ENCODE data around the gene GPR179. TPM values are rescaled to one million over a fixed set of nuclear protein-coding genes. Genes with fewer than 3 reads are reported as not detected.

Gene GPR179
- total RNA-seq, 1 experiment from 2014 or later: 0.03 TPM

DNA sequence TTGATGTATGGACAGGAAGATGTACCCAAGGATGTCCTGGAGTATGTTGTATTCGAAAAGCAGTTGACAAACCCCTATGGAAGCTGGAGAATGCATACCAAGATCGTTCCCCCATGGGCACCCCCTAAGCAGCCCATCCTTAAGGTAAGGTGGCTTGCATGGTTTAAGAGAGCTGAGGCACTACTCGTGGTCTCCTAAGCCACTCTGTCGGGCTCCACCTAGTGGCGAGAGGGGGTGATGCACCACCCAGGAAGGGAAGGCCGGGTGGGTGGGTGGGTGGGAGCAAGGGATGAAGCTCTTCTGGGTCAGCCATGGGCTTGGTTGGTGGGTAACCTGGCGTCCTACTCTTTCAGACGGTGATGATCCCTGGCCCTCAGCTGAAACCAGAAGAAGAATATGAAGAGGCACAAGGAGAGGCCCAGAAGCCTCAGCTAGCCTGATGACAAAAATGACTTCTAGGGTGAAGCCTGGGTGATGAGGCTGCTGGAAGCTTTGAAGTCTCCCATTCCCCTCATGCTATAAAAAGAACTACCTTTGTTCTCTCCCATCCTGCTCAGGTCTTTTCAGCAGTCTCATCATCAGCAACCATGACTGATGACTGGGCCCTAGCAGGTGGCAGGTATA lies 21.5 kb downstream of the GPR179 start:
- no peaks in the 10 kb centered on the region for H3K9me3 ChIP-seq (ENCODE audit: control insufficient read depth, insufficient read depth, low read depth, low read length)
- ChIA-PET POLR2A (no interaction called here), CTCF (interaction anchor here (0.5 to 0.8 kb wide), 4 partner anchors 57 to 450 kb away, joined by 3 to 5 read pairs (median 3); no protein-coding TSS in a partner anchor)
- no peaks in the 10 kb centered on the region for H3K27me3 ChIP-seq (ENCODE audit: control insufficient read depth, insufficient read depth, low read length)
- peak; percentile 36 for DNase-seq (ENCODE audit: low read depth, low spot score)
- in situ Hi-C loops (cut with HindIII; ENCODE audit: low pct_unique_long_range_greater_than_20kb, low sequenced_read_pairs): no loop called here
- TF ChIP-seq, protein P1, sequence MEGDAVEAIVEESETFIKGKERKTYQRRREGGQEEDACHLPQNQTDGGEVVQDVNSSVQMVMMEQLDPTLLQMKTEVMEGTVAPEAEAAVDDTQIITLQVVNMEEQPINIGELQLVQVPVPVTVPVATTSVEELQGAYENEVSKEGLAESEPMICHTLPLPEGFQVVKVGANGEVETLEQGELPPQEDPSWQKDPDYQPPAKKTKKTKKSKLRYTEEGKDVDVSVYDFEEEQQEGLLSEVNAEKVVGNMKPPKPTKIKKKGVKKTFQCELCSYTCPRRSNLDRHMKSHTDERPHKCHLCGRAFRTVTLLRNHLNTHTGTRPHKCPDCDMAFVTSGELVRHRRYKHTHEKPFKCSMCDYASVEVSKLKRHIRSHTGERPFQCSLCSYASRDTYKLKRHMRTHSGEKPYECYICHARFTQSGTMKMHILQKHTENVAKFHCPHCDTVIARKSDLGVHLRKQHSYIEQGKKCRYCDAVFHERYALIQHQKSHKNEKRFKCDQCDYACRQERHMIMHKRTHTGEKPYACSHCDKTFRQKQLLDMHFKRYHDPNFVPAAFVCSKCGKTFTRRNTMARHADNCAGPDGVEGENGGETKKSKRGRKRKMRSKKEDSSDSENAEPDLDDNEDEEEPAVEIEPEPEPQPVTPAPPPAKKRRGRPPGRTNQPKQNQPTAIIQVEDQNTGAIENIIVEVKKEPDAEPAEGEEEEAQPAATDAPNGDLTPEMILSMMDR (IDR thresholded peaks at IDR 0.05): peak; percentile 78
- TF ChIP-seq TCF7L2 (IDR thresholded peaks at IDR 0.05; ENCODE audit: low read depth, low read length): no peak
- BruUV-seq (replicated peaks): no TSS peak
- 0 out of 2 replicates have a peak, but pooled peaks cover 2% of the 10 kb centered on the region for H3K36me3 ChIP-seq (ENCODE audit: control insufficient read depth, insufficient read depth, low read length)
- no peak overlapping the region for H3K27ac ChIP-seq (ENCODE audit: low read length)
- peak; percentile 87; the same call in 1 of the 2 replicates for ATAC-seq
- no peaks in the 10 kb centered on the region for H3K4me1 ChIP-seq (ENCODE audit: control insufficient read depth, insufficient read depth, low read length)
- intact Hi-C loops (cut with micrococcal nuclease; ENCODE audit: unreplicated experiment): no loop called here
- no peak overlapping the region for H3K4me3 ChIP-seq (ENCODE audit: low read depth in 2 of 2, low read length in 2 of 2)

DNA sequence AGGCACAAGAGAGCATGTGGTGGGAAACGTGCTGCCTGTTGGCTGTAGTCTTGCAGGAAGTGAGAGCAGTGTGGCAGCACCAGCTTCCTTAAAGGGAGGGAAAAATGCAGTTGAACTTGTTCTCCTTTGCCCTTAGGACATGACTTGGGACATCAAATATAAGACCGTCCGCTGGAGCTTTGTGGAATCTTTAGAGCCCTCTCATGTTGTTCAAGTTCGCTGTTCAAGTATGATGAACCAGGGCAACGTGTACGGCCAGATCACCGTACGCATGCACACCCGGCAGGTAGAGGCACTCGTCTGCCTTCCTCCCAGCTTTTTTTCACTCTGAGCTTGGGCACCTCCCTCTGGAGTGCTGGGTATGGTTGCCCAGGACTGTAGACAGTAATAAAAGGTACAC lies 23.3 kb downstream of the GPR179 start:
- DNase-seq (ENCODE audit: low read depth, low spot score): no peak
- intact Hi-C loops (cut with micrococcal nuclease; ENCODE audit: unreplicated experiment) (no loop called here), in situ Hi-C loops (cut with HindIII; ENCODE audit: low pct_unique_long_range_greater_than_20kb, low sequenced_read_pairs) (no loop called here)
- TF ChIP-seq, protein P2, sequence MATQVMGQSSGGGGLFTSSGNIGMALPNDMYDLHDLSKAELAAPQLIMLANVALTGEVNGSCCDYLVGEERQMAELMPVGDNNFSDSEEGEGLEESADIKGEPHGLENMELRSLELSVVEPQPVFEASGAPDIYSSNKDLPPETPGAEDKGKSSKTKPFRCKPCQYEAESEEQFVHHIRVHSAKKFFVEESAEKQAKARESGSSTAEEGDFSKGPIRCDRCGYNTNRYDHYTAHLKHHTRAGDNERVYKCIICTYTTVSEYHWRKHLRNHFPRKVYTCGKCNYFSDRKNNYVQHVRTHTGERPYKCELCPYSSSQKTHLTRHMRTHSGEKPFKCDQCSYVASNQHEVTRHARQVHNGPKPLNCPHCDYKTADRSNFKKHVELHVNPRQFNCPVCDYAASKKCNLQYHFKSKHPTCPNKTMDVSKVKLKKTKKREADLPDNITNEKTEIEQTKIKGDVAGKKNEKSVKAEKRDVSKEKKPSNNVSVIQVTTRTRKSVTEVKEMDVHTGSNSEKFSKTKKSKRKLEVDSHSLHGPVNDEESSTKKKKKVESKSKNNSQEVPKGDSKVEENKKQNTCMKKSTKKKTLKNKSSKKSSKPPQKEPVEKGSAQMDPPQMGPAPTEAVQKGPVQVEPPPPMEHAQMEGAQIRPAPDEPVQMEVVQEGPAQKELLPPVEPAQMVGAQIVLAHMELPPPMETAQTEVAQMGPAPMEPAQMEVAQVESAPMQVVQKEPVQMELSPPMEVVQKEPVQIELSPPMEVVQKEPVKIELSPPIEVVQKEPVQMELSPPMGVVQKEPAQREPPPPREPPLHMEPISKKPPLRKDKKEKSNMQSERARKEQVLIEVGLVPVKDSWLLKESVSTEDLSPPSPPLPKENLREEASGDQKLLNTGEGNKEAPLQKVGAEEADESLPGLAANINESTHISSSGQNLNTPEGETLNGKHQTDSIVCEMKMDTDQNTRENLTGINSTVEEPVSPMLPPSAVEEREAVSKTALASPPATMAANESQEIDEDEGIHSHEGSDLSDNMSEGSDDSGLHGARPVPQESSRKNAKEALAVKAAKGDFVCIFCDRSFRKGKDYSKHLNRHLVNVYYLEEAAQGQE (IDR thresholded peaks at IDR 0.05; ENCODE audit: insufficient read depth in 1 of 2, low read depth in 2 of 2, low read length in 1 of 2): no peak
- TF ChIP-seq POLR2AphosphoS5 (IDR thresholded peaks at IDR 0.05; ENCODE audit: low read depth, low read length) (no peak), TCF7L2 (IDR thresholded peaks at IDR 0.05; ENCODE audit: low read depth, low read length) (no peak), SIN3A (IDR thresholded peaks at IDR 0.05; ENCODE audit: borderline replicate concordance, insufficient read depth, low read depth, low read length) (no peak)
- TF ChIP-seq, protein P1 (IDR thresholded peaks at IDR 0.05): no peak
- no peak overlapping the region for H3K27ac ChIP-seq (ENCODE audit: low read length)
- H3K36me3 ChIP-seq (ENCODE audit: control insufficient read depth, insufficient read depth, low read length): 0 out of 2 replicates have a peak, but pooled peaks cover 2% of the 10 kb centered on the region
- no TSS peak for BruUV-seq (replicated peaks)
- no peak for ATAC-seq
- H3K9me3 ChIP-seq (ENCODE audit: control insufficient read depth, insufficient read depth, low read depth, low read length): no peaks in the 10 kb centered on the region
- H3K27me3 ChIP-seq (ENCODE audit: control insufficient read depth, insufficient read depth, low read length): no peaks in the 10 kb centered on the region
- POLR2A ChIA-PET: no interaction called here
- no peaks in the 10 kb centered on the region for H3K4me1 ChIP-seq (ENCODE audit: control insufficient read depth, insufficient read depth, low read length)
- no peak overlapping the region for H3K4me3 ChIP-seq (ENCODE audit: low read depth in 2 of 2, low read length in 2 of 2)
- CTCF ChIA-PET: no interaction called here
